ENCODE results near the gene EPYC.

- TF ChIP-seq POLR2AphosphoS5 (IDR thresholded peaks at IDR 0.05; ENCODE audit: borderline replicate concordance, low read depth, low read length) (no peak), EZH2 (IDR thresholded peaks at IDR 0.05) (no peak), FOXP2 (optimal IDR thresholded peaks at IDR 0.05; ENCODE audit: control extremely low read depth, extremely low read length, insufficient read depth) (no peak)
These were observed 87.3 kb downstream of the EPYC start for GRCh38 chr12:90917431-90917830.

All from SK-N-MC (cell line).